SK-N-SH (cell line): ENCODE data around the gene KLF7. TPM values are rescaled to one million over a fixed set of nuclear protein-coding genes. Genes with fewer than 3 reads are reported as not detected.

Source experiments
- CTCF ChIA-PET: fragments of 300-600, 350-600 bp; formaldehyde crosslinking; extraction: SDS; loops from one replicate; lab custom pipeline; 2021; lab: Yijun Ruan, JAX
- POLR2A ChIA-PET: fragments of 350-600 bp; sonication (Branson Sonifier 250); formaldehyde crosslinking; extraction: SDS; loops from one replicate; lab custom pipeline; 2020; ENCODE audit warnings: antibody characterized with exemption, inconsistent platforms; lab: Yijun Ruan, JAX
- DNase-seq: peaks from one replicate; pipeline ENCODE4 v3.0.0; 2012
- H2AFZ ChIP-seq: fragments of 200-600 bp; sonication (generic); 2 replicates; pipeline ENCODE4 v1.8.1; 2016; ENCODE audit warnings: antibody characterized with exemption, mild to moderate bottlenecking, low read depth
- H3F3A ChIP-seq: fragments of 200-600 bp; sonication (generic); replicated peaks from 2 replicates; pipeline ENCODE3; 2016; ENCODE audit warnings: antibody characterized with exemption, mild to moderate bottlenecking; ENCODE audit not compliant: insufficient read depth
- H3K27ac ChIP-seq, 2 experiments: fragments of 200-500 bp in 1 of 2; fragments of 200-600 bp in 1 of 2; sonication (Bioruptor generic) in 1 of 2; sonication (generic), shearing (Covaris generic) in 1 of 2; 2 replicates each; pipeline versions ENCODE4 v1.5.1 to v1.6.1; 2014 to 2016; ENCODE audit warnings: low read depth in 2 of 2, inconsistent platforms in 1 of 2, low read length in 1 of 2, mild to moderate bottlenecking in 1 of 2, mixed read lengths in 1 of 2
- H3K27me3 ChIP-seq: fragments of 200-600 bp; sonication (generic), shearing (Covaris generic); 2 replicates; pipeline ENCODE4 v1.6.1; 2016; ENCODE audit warnings: mixed run types; ENCODE audit not compliant: insufficient read depth
- H3K36me3 ChIP-seq, 2 experiments: fragments of 200-500 bp in 1 of 2; fragments of 200-600 bp in 1 of 2; sonication (Bioruptor generic) in 1 of 2; sonication (generic) in 1 of 2; replicated peaks in 1 of 2; 2 replicates each; pipeline versions ENCODE3 to v1.5.1; 2014 to 2016; ENCODE audit warnings: low read length in 1 of 2, mild to moderate bottlenecking in 1 of 2; ENCODE audit not compliant: insufficient read depth in 2 of 2, control insufficient read depth in 1 of 2
- H3K4me1 ChIP-seq, 2 experiments: fragments of 200-500 bp in 1 of 2; fragments of 200-600 bp in 1 of 2; sonication (Bioruptor generic) in 1 of 2; sonication (generic), shearing (Covaris generic) in 1 of 2; 2 replicates each; pipeline versions ENCODE4 v1.5.1 to v1.6.1; 2014 to 2016; ENCODE audit warnings: low read depth in 1 of 2, low read length in 1 of 2, mixed run types in 1 of 2; ENCODE audit not compliant: insufficient read depth in 2 of 2, control insufficient read depth in 1 of 2
- H3K4me2 ChIP-seq: fragments of 200-600 bp; sonication (generic), shearing (Covaris generic); 2 replicates; pipeline ENCODE4 v1.6.1; 2017; ENCODE audit warnings: mixed run types
- H3K4me3 ChIP-seq, 2 experiments: fragments of 200-500 bp in 1 of 2; fragments of 200-600 bp in 1 of 2; sonication (Bioruptor generic) in 1 of 2; sonication (generic), shearing (Covaris generic) in 1 of 2; 2 replicates each; pipeline versions ENCODE4 v1.5.1 to v1.8.1; 2014 to 2016; ENCODE audit warnings: low read depth in 2 of 2, inconsistent platforms in 1 of 2, low read length in 1 of 2, mild to moderate bottlenecking in 1 of 2, mixed read lengths in 1 of 2, moderate library complexity in 1 of 2
- H3K79me2 ChIP-seq: fragments of 200-600 bp; sonication (generic); 2 replicates; pipeline ENCODE4 v1.8.1; 2017; ENCODE audit warnings: mild to moderate bottlenecking; ENCODE audit not compliant: insufficient read depth
- H3K9ac ChIP-seq: fragments of 200-600 bp; sonication (generic); 2 replicates; pipeline ENCODE4 v1.6.1; 2017; ENCODE audit warnings: mixed run types
- H3K9me2 ChIP-seq: fragments of 200-600 bp; sonication (generic); 2 replicates; pipeline ENCODE4 v1.6.1; 2017; ENCODE audit warnings: mixed run types
- H3K9me3 ChIP-seq: fragments of 200-600 bp; sonication (generic); 2 replicates; pipeline ENCODE4 v1.6.1; 2017; ENCODE audit warnings: mixed run types, mild to moderate bottlenecking, moderate library complexity
- H4K20me1 ChIP-seq: fragments of 200-600 bp; sonication (generic); 2 replicates; pipeline ENCODE4 v1.6.1; 2017; ENCODE audit warnings: mild to moderate bottlenecking, mixed run types; ENCODE audit not compliant: insufficient read depth
- ELF1 ChIP-seq: IDR thresholded peaks from 2 replicates; pipeline ENCODE4 v1.4.0; 2012
- EP300 ChIP-seq, 2 experiments: IDR thresholded peaks; 2 replicates each; pipeline versions ENCODE4 v1.4.0 to v1.6.1; 2012; ENCODE audit warnings: borderline replicate concordance in 1 of 2, low read depth in 1 of 2, low read length in 1 of 2
- EZH2phosphoT487 ChIP-seq: fragments of 200-600 bp; sonication (generic); IDR thresholded peaks from 2 replicates; pipeline ENCODE4 v1.6.1; 2017; ENCODE audit warnings: low read depth, mixed run types, mild to moderate bottlenecking, antibody characterized with exemption, moderate library complexity, borderline replicate concordance
- FOSL2 ChIP-seq: IDR thresholded peaks from 2 replicates; pipeline ENCODE4 v1.4.0; 2012; ENCODE audit warnings: low read depth, mild to moderate bottlenecking, moderate library complexity, borderline replicate concordance
- FOXM1 ChIP-seq: IDR thresholded peaks from 2 replicates; pipeline ENCODE4 v1.4.0; 2012; ENCODE audit warnings: low read depth, mild to moderate bottlenecking
- MXI1 ChIP-seq: IDR thresholded peaks from 2 replicates; pipeline ENCODE4 v1.6.1; 2012; ENCODE audit warnings: mild to moderate bottlenecking, low read depth, low read length, improper control_type of control experiment
- NFIC ChIP-seq: IDR thresholded peaks from 2 replicates; pipeline ENCODE4 v1.4.0; 2012; ENCODE audit warnings: borderline replicate concordance
- NRF1 ChIP-seq: IDR thresholded peaks from 2 replicates; pipeline ENCODE4 v1.6.1; 2012; ENCODE audit warnings: low read depth, mild to moderate bottlenecking, low read length
- RAD21 ChIP-seq: IDR thresholded peaks from 2 replicates; pipeline ENCODE4 v1.6.1; 2012; ENCODE audit warnings: mild to moderate bottlenecking, low read length
- RFX5 ChIP-seq: IDR thresholded peaks from 2 replicates; pipeline ENCODE4 v1.6.1; 2012; ENCODE audit warnings: mild to moderate bottlenecking, improper control_type of control experiment, low read length
- TCF12 ChIP-seq: IDR thresholded peaks from 2 replicates; pipeline ENCODE4 v1.4.0; 2012
- TEAD4 ChIP-seq: IDR thresholded peaks from 2 replicates; pipeline ENCODE4 v1.4.0; 2012; ENCODE audit warnings: mild to moderate bottlenecking, borderline replicate concordance; ENCODE audit not compliant: insufficient read depth
- YY1 ChIP-seq: IDR thresholded peaks from 2 replicates; pipeline ENCODE4 v1.4.0; 2012; ENCODE audit warnings: low read depth, mild to moderate bottlenecking
- WGBS: methylation state at CpG from one replicate; pipeline ENCODE4 v1.1.6; 2017; ENCODE audit warnings: low lambda C conversion rate; 5-methylcytosine and 5-hydroxymethylcytosine counted together
- polyA plus RNA-seq, 3 experiments: library from polyadenylated mRNA; depleted of rRNA; stranded (reverse); fragments of >200 nt; gene quantifications; 2 replicates each; pipeline ENCODE4 v1.2.3, GENCODE V29; 2012
- TF ChIP-seq, protein P1 (sequence below): fragments of 150-350 bp; IDR thresholded peaks from 2 replicates; pipeline ENCODE4 v1.6.1; 2017; ENCODE audit warnings: antibody characterized with exemption, low read length, low read depth, borderline replicate concordance
- TF ChIP-seq, protein P2 (sequence below): fragments of 200-600 bp; sonication (generic); IDR thresholded peaks from 2 replicates; pipeline ENCODE4 v1.6.1; 2017; ENCODE audit warnings: antibody characterized with exemption, mild to moderate bottlenecking, moderate library complexity
- TF ChIP-seq, protein P3 (sequence below): IDR thresholded peaks from 2 replicates; pipeline ENCODE4; 2012
- TF ChIP-seq, protein P4 (sequence below): IDR thresholded peaks from 2 replicates; pipeline ENCODE4 v1.4.0; 2012; ENCODE audit warnings: low read depth, borderline replicate concordance
- TF ChIP-seq, protein P5 (sequence below): fragments of 150-350 bp; IDR thresholded peaks from 2 replicates; pipeline ENCODE4 v1.6.1; 2016; ENCODE audit warnings: mild to moderate bottlenecking, low read depth, low read length
- TF ChIP-seq, protein P6 (sequence below): IDR thresholded peaks from 2 replicates; pipeline ENCODE4 v1.4.0; 2012; ENCODE audit warnings: low read depth

KLF7 gene
- polyA plus RNA-seq, 1 of the 3 experiments (the other 2 are of a cell fraction), result 7.5 TPM

DNA sequence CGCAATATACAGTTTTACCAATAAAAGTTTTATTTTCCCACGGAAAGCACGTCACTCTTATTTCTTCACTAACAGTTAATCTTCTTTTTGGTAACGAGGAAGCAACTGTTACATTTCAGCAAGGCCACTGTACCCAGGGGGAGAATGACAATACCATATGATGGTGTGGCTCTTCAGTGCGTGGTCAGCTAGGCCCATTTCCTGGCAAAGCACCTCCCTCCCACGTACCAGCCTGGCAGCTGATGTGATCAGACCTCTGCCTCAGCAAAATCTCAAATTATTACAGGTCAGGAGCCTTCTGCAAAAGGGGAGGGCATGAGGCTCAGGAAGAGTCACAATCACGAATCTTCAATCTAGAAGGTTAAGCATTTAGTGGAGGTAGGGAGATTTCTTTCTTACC lies 55.4 kb downstream of the KLF7 start:
- peaks cover 99% of the 10 kb centered on the region for H3K79me2 ChIP-seq
- TF ChIP-seq NRF1 (no peak), RAD21 (no peak), FOXM1 (no peak), EP300 (IDR thresholded peaks at IDR 0.05; ENCODE audit: borderline replicate concordance in 1 of 2, low read depth in 1 of 2, low read length in 1 of 2) (no peak), EZH2phosphoT487 (no peak), FOSL2 (no peak), RFX5 (no peak)
- TF ChIP-seq, protein P1, sequence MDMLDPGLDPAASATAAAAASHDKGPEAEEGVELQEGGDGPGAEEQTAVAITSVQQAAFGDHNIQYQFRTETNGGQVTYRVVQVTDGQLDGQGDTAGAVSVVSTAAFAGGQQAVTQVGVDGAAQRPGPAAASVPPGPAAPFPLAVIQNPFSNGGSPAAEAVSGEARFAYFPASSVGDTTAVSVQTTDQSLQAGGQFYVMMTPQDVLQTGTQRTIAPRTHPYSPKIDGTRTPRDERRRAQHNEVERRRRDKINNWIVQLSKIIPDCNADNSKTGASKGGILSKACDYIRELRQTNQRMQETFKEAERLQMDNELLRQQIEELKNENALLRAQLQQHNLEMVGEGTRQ, result no peak
- TF ChIP-seq, protein P2, sequence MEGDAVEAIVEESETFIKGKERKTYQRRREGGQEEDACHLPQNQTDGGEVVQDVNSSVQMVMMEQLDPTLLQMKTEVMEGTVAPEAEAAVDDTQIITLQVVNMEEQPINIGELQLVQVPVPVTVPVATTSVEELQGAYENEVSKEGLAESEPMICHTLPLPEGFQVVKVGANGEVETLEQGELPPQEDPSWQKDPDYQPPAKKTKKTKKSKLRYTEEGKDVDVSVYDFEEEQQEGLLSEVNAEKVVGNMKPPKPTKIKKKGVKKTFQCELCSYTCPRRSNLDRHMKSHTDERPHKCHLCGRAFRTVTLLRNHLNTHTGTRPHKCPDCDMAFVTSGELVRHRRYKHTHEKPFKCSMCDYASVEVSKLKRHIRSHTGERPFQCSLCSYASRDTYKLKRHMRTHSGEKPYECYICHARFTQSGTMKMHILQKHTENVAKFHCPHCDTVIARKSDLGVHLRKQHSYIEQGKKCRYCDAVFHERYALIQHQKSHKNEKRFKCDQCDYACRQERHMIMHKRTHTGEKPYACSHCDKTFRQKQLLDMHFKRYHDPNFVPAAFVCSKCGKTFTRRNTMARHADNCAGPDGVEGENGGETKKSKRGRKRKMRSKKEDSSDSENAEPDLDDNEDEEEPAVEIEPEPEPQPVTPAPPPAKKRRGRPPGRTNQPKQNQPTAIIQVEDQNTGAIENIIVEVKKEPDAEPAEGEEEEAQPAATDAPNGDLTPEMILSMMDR, result no peak
- TF ChIP-seq, all 33 proteins: peak for 0
- Histone ChIP-seq H3F3A (peaks cover 16% of the 10 kb centered on the region), H3K9me2 (no peaks in the 10 kb centered on the region), H3K9me3 (no peaks in the 10 kb centered on the region), H3K4me3 (no peak overlapping the region), H3K4me1 (peaks cover 0 to 60% of the 10 kb centered on the region in 2 experiments; a peak in 2 of 4 replicates), H3K9ac (no peak overlapping the region), H4K20me1 (peaks cover 89% of the 10 kb centered on the region), H3K27me3 (no peaks in the 10 kb centered on the region), H3K27ac (peak overlapping the region in 1 of 2 experiments; percentile 87; a peak in 2 of 4 replicates), H2AFZ (no peak overlapping the region), H3K4me2 (no peak overlapping the region), H3K36me3 (peaks cover 36 to 64% of the 10 kb centered on the region in 2 experiments)
- 92% methylated on average over 7 of the region's 7 CpGs for WGBS
- no peak for DNase-seq
- ChIA-PET CTCF (interaction anchor here (1.5 to 2.3 kb wide), 2 partner anchors 55 to 310 kb away, joined by 4 to 11 read pairs; partner anchors contain the start of gene KLF7), POLR2A (interaction anchor here (1.2 kb wide), 1 partner anchor 56 kb away, joined by 3 read pairs; the partner anchor contains the start of gene KLF7)

DNA sequence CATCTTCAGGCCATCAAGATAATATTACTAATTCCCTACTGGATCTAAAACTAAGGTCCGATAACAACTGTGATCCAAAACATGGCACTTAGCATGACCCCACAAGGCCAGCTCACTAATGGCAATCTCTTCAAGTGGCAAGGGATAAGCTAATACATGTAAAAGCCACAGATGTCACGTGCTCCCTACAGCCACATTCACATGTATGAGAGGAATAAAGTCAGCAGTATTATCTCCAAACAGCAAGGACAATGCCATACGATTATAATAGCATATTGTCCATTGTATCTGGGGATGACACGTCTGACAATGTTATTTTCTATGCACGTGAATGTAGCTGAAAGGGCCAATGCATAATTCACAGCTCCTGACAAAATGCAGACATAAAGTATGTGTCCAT lies 56.0 kb downstream of the KLF7 start:
- H3K36me3 ChIP-seq, result peaks cover 41 to 70% of the 10 kb centered on the region in 2 experiments
- H3K79me2 ChIP-seq, result peaks cover 99% of the 10 kb centered on the region
- H3K9ac ChIP-seq, result no peak overlapping the region
- DNase-seq, result no peak
- H4K20me1 ChIP-seq, result peaks cover 88% of the 10 kb centered on the region
- H3K27me3 ChIP-seq, result no peaks in the 10 kb centered on the region
- no peak overlapping the region for H3K4me2 ChIP-seq
- H3F3A ChIP-seq, result peaks cover 16% of the 10 kb centered on the region
- H2AFZ ChIP-seq, result no peak overlapping the region
- no peaks in the 10 kb centered on the region for H3K9me2 ChIP-seq
- peaks cover 0 to 60% of the 10 kb centered on the region in 2 experiments; a peak in 2 of 4 replicates for H3K4me1 ChIP-seq
- ChIA-PET POLR2A (interaction anchor here (1.2 kb wide), 1 partner anchor 56 kb away, joined by 3 read pairs; the partner anchor contains the start of gene KLF7), CTCF (interaction anchor here (1.1 to 2.3 kb wide), 3 partner anchors 56 to 310 kb away, joined by 3 to 11 read pairs (median 4); partner anchors contain the start of gene KLF7)
- H3K27ac ChIP-seq, result peak overlapping the region in 1 of 2 experiments; percentile 87; a peak in 2 of 4 replicates
- H3K4me3 ChIP-seq, result no peak overlapping the region
- no peaks in the 10 kb centered on the region for H3K9me3 ChIP-seq
- 75% methylated on average over 5 of the region's 5 CpGs for WGBS
- TF ChIP-seq FOXM1 (no peak), ELF1 (no peak), NFIC (no peak), TEAD4 (no peak), MXI1 (no peak), EZH2phosphoT487 (no peak), TCF12 (no peak), YY1 (no peak)
- TF ChIP-seq, protein P3, sequence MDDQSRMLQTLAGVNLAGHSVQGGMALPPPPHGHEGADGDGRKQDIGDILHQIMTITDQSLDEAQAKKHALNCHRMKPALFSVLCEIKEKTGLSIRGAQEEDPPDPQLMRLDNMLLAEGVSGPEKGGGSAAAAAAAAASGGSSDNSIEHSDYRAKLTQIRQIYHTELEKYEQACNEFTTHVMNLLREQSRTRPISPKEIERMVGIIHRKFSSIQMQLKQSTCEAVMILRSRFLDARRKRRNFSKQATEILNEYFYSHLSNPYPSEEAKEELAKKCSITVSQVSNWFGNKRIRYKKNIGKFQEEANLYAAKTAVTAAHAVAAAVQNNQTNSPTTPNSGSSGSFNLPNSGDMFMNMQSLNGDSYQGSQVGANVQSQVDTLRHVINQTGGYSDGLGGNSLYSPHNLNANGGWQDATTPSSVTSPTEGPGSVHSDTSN, result no peak
- TF ChIP-seq, protein P4, sequence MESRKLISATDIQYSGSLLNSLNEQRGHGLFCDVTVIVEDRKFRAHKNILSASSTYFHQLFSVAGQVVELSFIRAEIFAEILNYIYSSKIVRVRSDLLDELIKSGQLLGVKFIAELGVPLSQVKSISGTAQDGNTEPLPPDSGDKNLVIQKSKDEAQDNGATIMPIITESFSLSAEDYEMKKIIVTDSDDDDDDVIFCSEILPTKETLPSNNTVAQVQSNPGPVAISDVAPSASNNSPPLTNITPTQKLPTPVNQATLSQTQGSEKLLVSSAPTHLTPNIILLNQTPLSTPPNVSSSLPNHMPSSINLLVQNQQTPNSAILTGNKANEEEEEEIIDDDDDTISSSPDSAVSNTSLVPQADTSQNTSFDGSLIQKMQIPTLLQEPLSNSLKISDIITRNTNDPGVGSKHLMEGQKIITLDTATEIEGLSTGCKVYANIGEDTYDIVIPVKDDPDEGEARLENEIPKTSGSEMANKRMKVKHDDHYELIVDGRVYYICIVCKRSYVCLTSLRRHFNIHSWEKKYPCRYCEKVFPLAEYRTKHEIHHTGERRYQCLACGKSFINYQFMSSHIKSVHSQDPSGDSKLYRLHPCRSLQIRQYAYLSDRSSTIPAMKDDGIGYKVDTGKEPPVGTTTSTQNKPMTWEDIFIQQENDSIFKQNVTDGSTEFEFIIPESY, result no peak
- TF ChIP-seq, protein P5, sequence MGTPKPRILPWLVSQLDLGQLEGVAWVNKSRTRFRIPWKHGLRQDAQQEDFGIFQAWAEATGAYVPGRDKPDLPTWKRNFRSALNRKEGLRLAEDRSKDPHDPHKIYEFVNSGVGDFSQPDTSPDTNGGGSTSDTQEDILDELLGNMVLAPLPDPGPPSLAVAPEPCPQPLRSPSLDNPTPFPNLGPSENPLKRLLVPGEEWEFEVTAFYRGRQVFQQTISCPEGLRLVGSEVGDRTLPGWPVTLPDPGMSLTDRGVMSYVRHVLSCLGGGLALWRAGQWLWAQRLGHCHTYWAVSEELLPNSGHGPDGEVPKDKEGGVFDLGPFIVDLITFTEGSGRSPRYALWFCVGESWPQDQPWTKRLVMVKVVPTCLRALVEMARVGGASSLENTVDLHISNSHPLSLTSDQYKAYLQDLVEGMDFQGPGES, result no peak
- TF ChIP-seq, protein P6, sequence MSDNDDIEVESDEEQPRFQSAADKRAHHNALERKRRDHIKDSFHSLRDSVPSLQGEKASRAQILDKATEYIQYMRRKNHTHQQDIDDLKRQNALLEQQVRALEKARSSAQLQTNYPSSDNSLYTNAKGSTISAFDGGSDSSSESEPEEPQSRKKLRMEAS, result no peak
